ENCODE data around the gene CDCA3.
"Not testable (repeated sequence)": the region's sequence is repeated elsewhere in the genome, so short reads cannot be mapped to it uniquely, and the experiment has no call there.

The CDCA3 gene

GRCh38 chr12:6851153-6851920 is at the start of gene CDCA3:
Gene CDCA3, minus strand, starts transcription at chr12:6851286. Its CDS starts 334 bp downstream, at chr12:6850952.
- DNase-seq: peak; percentile 97 to 99

- DNase-seq: no peak
Observed at GRCh38 chr12:6899837-6900519, 48.9 kb upstream of the CDCA3 start.

GRCh38 chr12:6899427-6899826 is 48.3 kb upstream of the CDCA3 start:
- DNase-seq: no peak

DNA sequence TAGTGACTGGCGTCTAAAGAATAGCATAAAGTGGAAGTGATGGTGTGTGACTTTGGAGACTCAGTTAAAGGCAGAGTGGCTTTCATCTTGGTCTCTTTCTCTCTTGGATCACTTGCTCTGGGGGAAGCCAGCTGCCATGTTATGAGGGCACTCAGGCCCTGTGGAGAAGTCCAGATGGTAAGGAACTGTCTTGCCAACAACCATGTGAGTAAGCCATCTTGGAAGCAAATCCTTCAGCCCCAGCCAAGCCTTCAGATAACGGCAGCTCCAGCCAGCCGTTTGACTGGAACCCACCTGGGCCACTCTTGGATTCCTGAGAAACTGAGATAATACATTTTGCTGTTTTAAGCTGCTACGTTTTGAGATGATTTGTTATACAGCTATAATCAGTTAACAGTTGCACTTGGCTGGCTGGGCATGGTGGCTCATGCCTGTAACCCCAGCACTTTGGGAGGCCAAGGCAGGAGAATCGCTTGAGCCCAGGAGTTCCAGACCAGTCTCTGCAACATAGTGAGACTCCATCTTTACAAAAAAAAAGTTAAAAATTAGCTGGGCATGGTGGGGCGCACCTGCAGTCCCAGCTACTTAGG is 45.9 kb upstream of the CDCA3 start:
- DNase-seq: peak; percentile 66 to 90

GRCh38 chr12:6894321-6894720 is 43.2 kb upstream of the CDCA3 start:
- no peak for DNase-seq

DNA sequence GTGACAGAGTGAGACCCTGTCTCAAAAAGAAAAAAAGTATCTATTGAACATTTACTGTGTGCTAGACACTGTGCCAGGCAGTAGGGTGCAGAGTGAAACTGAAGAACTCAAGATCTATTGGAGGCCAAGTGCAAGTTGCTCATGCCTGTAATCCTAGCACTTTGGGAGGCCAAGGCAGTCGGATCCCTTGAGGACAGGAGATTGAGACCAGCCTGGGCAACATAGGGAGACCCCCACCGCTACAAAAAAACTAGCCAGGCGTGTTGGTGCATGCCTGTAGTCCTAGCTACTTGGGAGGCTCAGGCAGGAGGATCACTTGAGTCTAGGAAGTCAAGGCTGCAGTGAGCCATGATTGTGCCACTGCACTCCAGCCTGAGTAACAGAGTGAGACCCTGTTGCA is 41.6 kb upstream of the CDCA3 start:
- DNase-seq: not testable (repeated sequence)

DNA sequence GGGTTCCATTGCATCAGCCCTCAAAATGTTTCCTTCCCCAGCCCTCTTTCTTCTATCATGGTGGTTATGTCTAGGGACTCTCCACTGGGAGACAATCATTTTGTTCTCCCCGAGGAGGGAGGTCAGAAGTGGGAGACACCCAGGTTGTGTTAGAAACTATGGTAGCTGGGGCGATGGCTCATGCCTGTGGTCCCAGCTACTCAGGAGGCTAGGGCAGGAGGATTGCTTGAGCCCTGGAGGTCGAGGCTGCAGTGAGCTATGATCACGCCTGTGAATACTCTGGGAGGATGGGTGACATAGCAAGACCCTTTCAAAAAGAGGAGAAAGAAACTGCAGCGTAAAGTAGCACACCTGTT is 40.5 kb upstream of the CDCA3 start:
- no peak for DNase-seq

GRCh38 chr12:6890789-6891645 is 39.9 kb upstream of the CDCA3 start:
- DNase-seq: peak; percentile 94 to 99

GRCh38 chr12:6889775-6890573 is 38.9 kb upstream of the CDCA3 start:
- DNase-seq: not testable (repeated sequence)

- not testable (repeated sequence) for DNase-seq
Observed at GRCh38 chr12:6888794-6889193, 37.7 kb upstream of the CDCA3 start.

- no peak for DNase-seq
Observed at GRCh38 chr12:6888360-6888759, 37.3 kb upstream of the CDCA3 start.

- no peak for DNase-seq
Observed at GRCh38 chr12:6887460-6887859, 36.4 kb upstream of the CDCA3 start.

GRCh38 chr12:6886206-6886999 is 35.3 kb upstream of the CDCA3 start:
- DNase-seq: not testable (repeated sequence)

GRCh38 chr12:6884539-6884938 is 33.5 kb upstream of the CDCA3 start:
- DNase-seq: no peak

DNA sequence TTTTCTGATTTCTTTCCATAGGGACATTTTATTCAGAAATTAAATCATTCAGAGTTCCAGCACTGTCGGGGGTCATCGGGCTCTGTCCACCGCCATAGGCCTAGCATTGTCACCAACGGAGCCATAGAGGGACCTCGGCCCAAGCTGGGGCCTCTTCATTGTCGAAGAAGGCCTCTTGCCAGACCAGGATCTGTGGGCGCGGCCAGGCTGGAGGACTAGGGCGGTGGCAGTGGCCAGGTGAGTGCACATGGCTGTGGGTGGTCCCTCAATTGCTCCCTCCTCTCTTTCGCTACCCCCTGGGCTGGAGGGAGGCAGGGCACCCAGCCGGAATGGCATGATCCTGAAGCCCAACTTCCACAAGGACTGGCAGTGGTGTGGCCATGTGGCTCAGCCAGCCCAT is 32.6 kb upstream of the CDCA3 start:
- no peak for DNase-seq

DNA sequence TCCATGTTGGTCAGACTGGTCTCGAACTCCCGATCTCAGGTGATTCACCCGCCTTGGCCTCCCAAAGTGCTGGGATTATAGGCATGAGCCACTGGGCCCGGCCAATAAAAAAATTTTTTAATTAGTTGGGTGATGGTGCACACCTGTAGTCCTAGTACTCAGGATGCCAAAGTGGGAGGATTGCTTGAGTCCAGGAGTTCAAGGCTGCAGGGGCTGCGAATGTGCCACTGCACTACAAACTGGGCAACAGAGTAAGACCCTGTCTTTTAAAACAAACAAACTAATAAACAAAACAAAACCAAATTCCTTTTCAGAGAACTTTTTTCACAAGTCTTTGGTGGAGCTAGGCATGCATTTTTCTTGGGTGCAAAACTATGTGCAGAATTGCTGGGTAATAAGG is 32.2 kb upstream of the CDCA3 start:
- no peak for DNase-seq

DNA sequence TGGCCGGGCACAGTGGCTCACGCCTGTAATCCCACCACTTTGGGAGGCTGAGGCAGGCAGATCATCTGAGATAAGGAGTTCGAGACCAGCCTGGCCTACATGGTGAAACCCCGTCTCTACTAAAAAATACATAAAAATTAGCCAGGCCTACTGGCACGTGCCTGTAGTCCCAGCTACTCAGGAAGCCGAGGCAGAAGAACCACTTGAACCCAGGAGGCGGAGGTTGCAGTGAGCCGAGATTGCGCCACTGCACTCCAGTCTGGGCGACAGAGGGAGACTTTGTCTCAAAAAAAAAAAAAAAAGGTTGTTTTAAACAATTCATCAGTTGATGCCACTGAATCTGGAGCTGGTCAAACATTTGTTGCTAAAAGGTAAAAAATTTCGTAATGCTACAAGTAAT is 28.7 kb upstream of the CDCA3 start:
- DNase-seq: not testable (repeated sequence)

GRCh38 chr12:6874015-6874368 is 22.9 kb upstream of the CDCA3 start:
- DNase-seq: not testable (repeated sequence)

DNA sequence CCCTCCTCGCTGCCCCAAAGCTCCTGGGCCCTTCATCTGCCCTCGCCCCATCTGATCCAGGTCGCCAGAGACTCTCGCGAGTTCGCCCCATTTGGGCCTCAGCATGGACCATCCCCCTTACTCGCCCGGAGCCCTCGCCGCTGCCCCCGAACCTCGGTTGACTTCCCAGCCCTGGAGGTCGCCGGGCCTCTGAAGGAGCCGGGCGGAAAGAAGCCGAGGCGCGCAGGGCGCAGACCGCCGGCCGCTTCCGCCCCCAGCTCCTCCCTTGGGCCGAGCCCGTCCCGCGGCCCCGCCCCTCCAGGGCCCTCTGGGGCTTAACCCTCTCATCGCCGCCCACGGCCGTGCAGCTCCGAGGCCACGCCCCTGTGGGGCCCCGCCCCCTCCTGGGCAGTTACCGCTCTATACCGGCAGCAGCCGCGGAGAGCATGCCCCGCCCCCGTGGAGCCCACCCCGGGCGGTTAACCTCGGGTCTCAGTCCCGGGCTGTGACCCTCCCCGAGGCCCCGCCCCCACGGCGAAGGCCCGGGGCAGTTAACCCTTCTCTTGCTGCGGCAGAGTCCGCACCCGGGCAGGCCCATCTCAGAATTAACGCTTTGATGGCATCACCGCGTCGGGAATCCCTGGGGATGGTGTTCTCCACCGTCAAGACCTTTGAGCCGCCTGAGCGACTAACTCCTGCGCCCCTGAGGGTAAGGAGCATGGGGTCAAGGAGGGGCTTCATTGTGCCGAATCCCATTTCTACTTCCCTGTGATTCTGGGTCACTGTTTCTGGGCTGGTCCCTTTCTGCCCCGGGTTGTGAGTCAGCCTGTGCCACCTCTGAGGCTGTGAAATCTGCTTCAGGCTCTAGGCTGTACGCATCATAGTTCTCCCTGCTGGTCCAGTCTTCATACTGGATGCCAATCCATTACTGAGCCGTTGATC is 22.3 kb upstream of the CDCA3 start, which contains the start of gene SPSB2:
TSS of gene SPSB2 (minus strand) at position 210 of the 921 bp plus-strand sequence. CDS start 402 bp downstream, outside the sequence.
- peak; percentile 94 to 99 for DNase-seq
